ENCODE results near the gene CTXND1. TPM values are rescaled to one million over a fixed set of nuclear protein-coding genes. Genes with fewer than 3 reads are reported as not detected.
"Not testable (repeated sequence)": the region's sequence is repeated elsewhere in the genome, so short reads cannot be mapped to it uniquely, and the experiment has no call there.

CTXND1 gene
- total and polyA plus RNA-seq, 2 experiments from 2014 or later: 0.05 TPM; not detected in 1

- TF ChIP-seq ZNF462 (CRISPR knock-in tag; IDR thresholded peaks at IDR 0.05) (no peak), STAT1 (IDR thresholded peaks at IDR 0.05; ENCODE audit: unreplicated experiment) (no peak)
These were observed 95.8 kb downstream of the CTXND1 start (continued) for GRCh38 chr15:80156176-80156720.

GRCh38 chr15:80155378-80156175 is 96.4 kb downstream of the CTXND1 start:
- peaks cover 35% of the 10 kb centered on the region for H3K4me1 Mint-ChIP-seq
- not testable (repeated sequence) for H3K4me3 Mint-ChIP-seq; H3K4me3 ChIP-seq; H3K27me3 ChIP-seq (ENCODE audit: insufficient read depth); H3K9me2 ChIP-seq (ENCODE audit: insufficient read depth); H3K79me2 ChIP-seq (replicated peaks; ENCODE audit: insufficient read depth); H3K36me3 ChIP-seq (ENCODE audit: insufficient read depth); ATAC-seq; H3K9me3 Mint-ChIP-seq; DNase-seq (ENCODE audit: low spot score); H4K20me1 ChIP-seq (replicated peaks; ENCODE audit: insufficient read depth); H3K36me3 Mint-ChIP-seq (ENCODE audit: low read depth); H3K4me2 ChIP-seq; H2AFZ ChIP-seq; H3K27ac Mint-ChIP-seq; H3K27ac ChIP-seq (ENCODE audit: low read depth); H3F3A ChIP-seq (replicated peaks; ENCODE audit: low read depth)
- H3K4me1 ChIP-seq (ENCODE audit: insufficient read depth): peaks cover 23% of the 10 kb centered on the region
- H3K27me3 Mint-ChIP-seq (ENCODE audit: insufficient read depth, low read depth, poor library complexity): peaks cover 19% of the 10 kb centered on the region

All from GM23338 (cell line).